IPS DF 4.7 (cell line): ENCODE results near the gene TULP4.

Source experiments
- DNase-seq: peaks from one replicate; pipeline ENCODE4 v3.0.0-alpha.2; 2013; ENCODE audit warnings: low spot score; ENCODE audit errors: extremely low read depth

The TULP4 gene

GRCh38 chr6:158414851-158415262, 102.6 kb downstream of the TULP4 start:
- DNase-seq = no peak

- DNase-seq = no peak
These were observed 103.4 kb downstream of the TULP4 start for GRCh38 chr6:158415666-158416065.

- DNase-seq = no peak
These were observed 104.9 kb downstream of the TULP4 start for GRCh38 chr6:158416883-158417759.

GRCh38 chr6:158417760-158418098, 105.5 kb downstream of the TULP4 start:
- no peak for DNase-seq

GRCh38 chr6:158418501-158418900, 106.2 kb downstream of the TULP4 start:
- no peak for DNase-seq

GRCh38 chr6:158419339-158419909, 107.2 kb downstream of the TULP4 start:
- no peak for DNase-seq

- no peak for DNase-seq
These were observed 109.1 kb downstream of the TULP4 start for GRCh38 chr6:158421381-158421780.

- peak; percentile 5 for DNase-seq
These were observed 110.5 kb downstream of the TULP4 start for GRCh38 chr6:158422629-158423238.

- DNase-seq = no peak
These were observed 118.8 kb downstream of the TULP4 start for GRCh38 chr6:158431036-158431435.

- no peak for DNase-seq
These were observed 119.3 kb downstream of the TULP4 start for GRCh38 chr6:158431560-158431959.

- DNase-seq = no peak
These were observed 125.3 kb downstream of the TULP4 start for GRCh38 chr6:158437571-158437970.

- DNase-seq = no peak
These were observed 126.0 kb downstream of the TULP4 start for GRCh38 chr6:158438226-158438625.

- no peak for DNase-seq
These were observed 127.0 kb downstream of the TULP4 start for GRCh38 chr6:158439255-158439654.

- DNase-seq = no peak
These were observed 129.5 kb downstream of the TULP4 start for GRCh38 chr6:158441716-158442215.

- no peak for DNase-seq
These were observed 130.0 kb downstream of the TULP4 start for GRCh38 chr6:158442306-158442705.

GRCh38 chr6:158445426-158446085, 133.3 kb downstream of the TULP4 start:
- DNase-seq = no peak

GRCh38 chr6:158448856-158449255, 136.6 kb downstream of the TULP4 start:
- no peak for DNase-seq

GRCh38 chr6:158452191-158452590, 139.9 kb downstream of the TULP4 start:
- no peak for DNase-seq

- no peak for DNase-seq
These were observed 144.9 kb downstream of the TULP4 start for GRCh38 chr6:158457131-158457530.

GRCh38 chr6:158457616-158458278, 145.5 kb downstream of the TULP4 start:
- no peak for DNase-seq

GRCh38 chr6:158459726-158460125, 147.5 kb downstream of the TULP4 start:
- no peak for DNase-seq
